Stimulated activated naive B cell treated with anti-CD40 and anti-IgM and Interleukin-4, amounts not matched to agents 10 μg/mL and 1 μg/mL and 100 μg/mL, for 72 hours (primary cell): ENCODE results near the gene ANKRD55.
"Not testable (repeated sequence)": the region's sequence is repeated elsewhere in the genome, so short reads cannot be mapped to it uniquely, and the experiment has no call there.

ENCODE experiments used
- ATAC-seq, 2 donors: fragments of 150-1000 bp; cut with Tn5 transposase; replicated peaks; 2 replicates each; pipeline ENCODE4 v1.10.0; 2021; ENCODE audit warnings: moderate library complexity in 1 of 2
- DNase-seq: peaks from one replicate; pipeline ENCODE4 v3.0.0; 2021
- H3K27ac Mint-ChIP-seq: one replicate; pipeline ENCODE4 v1.8.0; 2022; ENCODE audit warnings: mild to moderate bottlenecking, mixed read lengths
- H3K27me3 Mint-ChIP-seq, 2 donors: one replicate each; pipeline ENCODE4 v1.8.0; 2022; ENCODE audit warnings: mixed read lengths in 2 of 2
- H3K36me3 Mint-ChIP-seq, 2 donors: one replicate each; pipeline ENCODE4 v1.8.0; 2022; ENCODE audit warnings: mixed read lengths in 2 of 2, mild to moderate bottlenecking in 1 of 2
- H3K4me1 Mint-ChIP-seq, 2 donors: one replicate each; pipeline ENCODE4 v1.8.0; 2022; ENCODE audit warnings: mixed read lengths in 2 of 2, mild to moderate bottlenecking in 1 of 2
- H3K4me3 Mint-ChIP-seq, 2 donors: one replicate each; pipeline ENCODE4 v1.8.0; 2022; ENCODE audit warnings: mild to moderate bottlenecking in 2 of 2, mixed read lengths in 2 of 2, moderate library complexity in 1 of 2
- H3K9me3 Mint-ChIP-seq, 2 donors: one replicate each; pipeline ENCODE4 v1.8.0; 2022; ENCODE audit warnings: mixed read lengths in 2 of 2, mild to moderate bottlenecking in 1 of 2

The ANKRD55 gene

DNA sequence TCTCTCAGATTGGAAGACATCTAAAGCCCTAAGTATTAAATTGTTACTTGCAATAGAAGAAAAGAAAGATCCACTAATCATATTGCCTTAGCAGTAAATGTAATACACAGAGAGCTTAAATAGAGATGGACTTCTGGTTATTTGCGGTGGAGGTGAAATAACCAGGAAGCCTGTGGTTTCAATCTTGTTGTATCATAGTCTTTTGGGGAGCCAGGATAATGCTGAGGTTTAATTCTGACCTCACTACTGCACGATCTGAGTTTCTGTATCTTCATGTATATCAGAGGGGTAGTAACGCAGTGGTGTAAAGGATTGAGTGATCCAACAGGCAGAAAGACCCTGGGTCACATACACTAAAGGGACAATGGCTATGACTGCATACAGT lies 71.7 kb downstream of the ANKRD55 start:
- ATAC-seq: no peak
- no peak overlapping the region for H3K27ac Mint-ChIP-seq
- H3K4me1 Mint-ChIP-seq: peaks cover 7 to 19% of the 10 kb centered on the region in 2 donors
- peaks cover 14 to 24% of the 10 kb centered on the region in 2 donors for H3K27me3 Mint-ChIP-seq
- H3K4me3 Mint-ChIP-seq: no peak overlapping the region
- no peak for DNase-seq
- H3K9me3 Mint-ChIP-seq: no peaks in the 10 kb centered on the region
- peaks cover 0 to 2% of the 10 kb centered on the region in 2 donors for H3K36me3 Mint-ChIP-seq

DNA sequence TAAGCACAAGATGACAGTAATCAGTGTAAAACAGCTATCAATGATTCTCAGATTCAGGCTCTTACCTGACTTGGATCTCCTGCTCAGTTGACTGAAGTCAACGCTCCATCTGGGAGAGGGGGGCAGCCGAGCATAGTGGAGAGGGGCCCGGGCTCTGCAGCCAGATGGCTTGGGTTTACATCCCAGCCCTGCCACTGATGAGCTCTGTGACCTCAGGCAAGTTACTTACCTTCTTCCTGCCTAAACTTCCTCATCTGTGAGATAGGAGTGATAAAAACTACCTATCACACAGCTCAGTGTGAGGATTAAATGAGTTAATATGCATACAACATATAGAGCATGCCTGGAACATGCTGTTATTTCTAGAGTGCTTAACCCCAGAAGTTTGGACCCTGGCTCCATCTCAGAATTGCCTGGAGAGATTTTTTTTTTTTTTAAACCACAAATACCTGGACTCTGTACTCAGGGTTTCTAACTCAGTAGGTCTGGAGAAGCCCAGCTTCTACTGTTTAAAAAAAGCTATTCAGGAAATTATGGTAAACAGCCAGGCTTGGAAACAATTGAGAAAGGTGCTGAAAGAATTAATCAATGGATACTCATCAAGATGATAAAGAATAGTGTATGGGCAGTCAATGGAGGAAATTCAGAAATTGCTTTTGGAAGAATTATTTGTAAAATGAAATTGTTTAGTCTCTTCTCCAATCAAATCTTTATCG lies 72.2 kb downstream of the ANKRD55 start:
- Mint-ChIP-seq H3K9me3 (no peaks in the 10 kb centered on the region), H3K27ac (no peak overlapping the region), H3K4me1 (peaks cover 13 to 24% of the 10 kb centered on the region in 2 donors), H3K27me3 (peaks cover 9 to 20% of the 10 kb centered on the region in 2 donors), H3K36me3 (no peaks in the 10 kb centered on the region), H3K4me3 (no peak overlapping the region)
- ATAC-seq (no peak), DNase-seq (no peak)

DNA sequence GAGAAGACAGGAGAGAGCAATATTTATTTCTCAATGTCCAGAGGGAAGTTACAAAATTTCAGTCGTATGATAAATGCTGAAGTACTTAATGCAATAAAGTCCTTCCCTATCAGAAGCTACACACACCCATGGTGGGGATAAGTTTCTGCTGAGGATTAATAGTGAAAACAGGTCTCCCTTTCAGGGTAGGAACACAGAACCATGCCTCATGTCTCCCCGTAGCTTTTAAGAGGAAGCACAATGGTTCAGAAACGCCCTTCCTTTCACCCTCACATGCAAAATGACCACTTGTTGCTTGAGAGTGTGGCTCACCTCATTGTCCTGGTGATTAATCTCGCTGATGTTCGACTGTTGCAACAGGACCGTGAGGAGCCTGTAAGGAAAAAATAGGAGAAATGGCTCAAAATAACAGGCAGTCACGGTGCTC lies 73.6 kb downstream of the ANKRD55 start:
- Mint-ChIP-seq H3K27ac (no peak overlapping the region), H3K36me3 (no peaks in the 10 kb centered on the region), H3K4me3 (no peak overlapping the region), H3K27me3 (peaks cover 8 to 16% of the 10 kb centered on the region in 2 donors), H3K4me1 (peaks cover 14 to 34% of the 10 kb centered on the region in 2 donors), H3K9me3 (no peaks in the 10 kb centered on the region)
- no peak for DNase-seq
- ATAC-seq: no peak

DNA sequence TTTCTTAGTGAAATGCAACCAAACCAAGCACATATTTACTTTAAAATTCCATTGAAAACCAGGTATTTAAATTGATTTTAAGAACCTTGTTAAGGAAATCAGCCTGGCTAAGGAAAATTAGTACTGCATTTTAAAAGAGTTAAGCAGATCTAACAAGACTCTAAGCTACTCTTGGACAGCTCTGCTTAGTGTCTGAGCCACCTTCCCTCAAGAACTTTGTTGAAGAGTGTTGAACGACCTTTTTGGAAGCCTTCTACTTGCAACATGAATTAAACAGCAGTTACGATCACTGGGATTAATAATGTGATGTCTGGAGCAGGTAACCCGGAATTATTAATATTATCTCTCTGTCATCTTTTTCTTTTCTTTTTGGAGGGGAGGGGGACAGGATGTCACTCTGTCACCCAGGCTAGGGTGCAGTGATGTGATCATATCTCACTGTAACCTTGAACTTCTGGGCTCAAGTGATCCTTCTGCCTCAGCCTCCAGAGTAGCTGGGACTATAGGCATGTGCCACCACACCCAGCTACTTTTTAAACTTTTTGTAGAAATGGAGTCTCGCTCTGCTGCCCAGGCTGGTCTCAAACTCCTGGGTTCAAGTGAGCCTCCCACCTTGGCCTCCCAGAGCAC lies 74.7 kb downstream of the ANKRD55 start:
- no peaks in the 10 kb centered on the region for H3K9me3 Mint-ChIP-seq
- H3K4me1 Mint-ChIP-seq: peaks cover 14 to 34% of the 10 kb centered on the region in 2 donors
- no peaks in the 10 kb centered on the region for H3K36me3 Mint-ChIP-seq
- ATAC-seq (no peak), DNase-seq (no peak)
- H3K27ac Mint-ChIP-seq: no peak overlapping the region
- no peak overlapping the region for H3K4me3 Mint-ChIP-seq
- peaks cover 5 to 12% of the 10 kb centered on the region in 2 donors for H3K27me3 Mint-ChIP-seq

DNA sequence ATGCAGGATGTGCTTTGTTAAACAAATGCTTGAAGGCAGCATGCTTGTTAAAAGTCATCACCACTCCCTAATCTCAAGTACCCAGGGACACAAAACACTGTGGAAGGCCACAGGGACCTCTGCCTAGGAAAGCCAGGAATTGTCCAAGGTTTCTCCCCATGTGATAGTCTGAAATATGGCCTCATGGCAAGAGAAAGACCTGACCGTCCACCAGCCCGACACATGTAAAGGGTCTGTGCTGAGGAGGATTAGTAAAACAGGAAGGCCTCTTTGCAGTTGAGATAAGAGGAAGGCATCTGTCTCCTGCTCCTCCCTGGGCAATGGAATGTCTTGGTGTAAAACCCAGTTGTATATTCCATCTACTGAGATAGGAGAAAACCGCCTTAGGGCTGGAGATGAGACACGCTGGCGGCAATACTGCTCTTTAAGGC lies 75.9 kb downstream of the ANKRD55 start:
- H3K4me1 Mint-ChIP-seq: peaks cover 16 to 37% of the 10 kb centered on the region in 2 donors
- H3K27ac Mint-ChIP-seq, H3K9me3 Mint-ChIP-seq, H3K4me3 Mint-ChIP-seq, ATAC-seq, H3K36me3 Mint-ChIP-seq, DNase-seq, H3K27me3 Mint-ChIP-seq: not testable (repeated sequence)

DNA sequence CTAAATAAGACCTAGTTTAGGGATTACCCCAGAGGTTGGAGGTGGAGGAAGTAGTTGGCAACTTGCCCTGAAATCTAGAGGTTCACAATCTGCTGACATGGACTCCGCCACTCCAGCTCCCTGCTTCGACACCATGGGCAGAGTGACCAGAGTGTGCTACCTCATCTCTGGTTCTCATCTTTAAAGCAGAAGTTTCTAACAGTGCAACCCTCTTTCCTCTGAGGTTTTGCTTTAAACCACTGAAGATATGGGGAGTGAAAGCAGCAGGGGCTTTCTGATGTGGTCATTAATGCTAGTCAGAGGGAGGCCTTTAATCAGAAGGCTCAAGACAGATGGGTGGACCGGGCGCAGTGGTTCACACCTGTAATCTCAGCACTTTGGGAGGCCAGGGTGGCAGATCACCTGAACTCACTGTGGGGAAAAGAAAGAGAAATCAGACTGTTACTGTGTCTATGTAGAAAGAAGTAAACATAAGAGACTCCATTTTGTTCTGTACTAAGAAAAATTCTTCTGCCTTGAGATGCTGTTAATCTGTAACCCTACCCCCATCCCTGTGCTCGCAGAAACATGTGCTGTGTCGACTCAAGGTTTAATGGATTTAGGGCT lies 76.4 kb downstream of the ANKRD55 start:
- ATAC-seq: peak; percentile 80 to 86
- not testable (repeated sequence) for H3K27me3 Mint-ChIP-seq, H3K9me3 Mint-ChIP-seq, H3K4me3 Mint-ChIP-seq, H3K36me3 Mint-ChIP-seq, H3K27ac Mint-ChIP-seq
- peaks cover 13 to 33% of the 10 kb centered on the region in 2 donors for H3K4me1 Mint-ChIP-seq
- peak; percentile 18 for DNase-seq

DNA sequence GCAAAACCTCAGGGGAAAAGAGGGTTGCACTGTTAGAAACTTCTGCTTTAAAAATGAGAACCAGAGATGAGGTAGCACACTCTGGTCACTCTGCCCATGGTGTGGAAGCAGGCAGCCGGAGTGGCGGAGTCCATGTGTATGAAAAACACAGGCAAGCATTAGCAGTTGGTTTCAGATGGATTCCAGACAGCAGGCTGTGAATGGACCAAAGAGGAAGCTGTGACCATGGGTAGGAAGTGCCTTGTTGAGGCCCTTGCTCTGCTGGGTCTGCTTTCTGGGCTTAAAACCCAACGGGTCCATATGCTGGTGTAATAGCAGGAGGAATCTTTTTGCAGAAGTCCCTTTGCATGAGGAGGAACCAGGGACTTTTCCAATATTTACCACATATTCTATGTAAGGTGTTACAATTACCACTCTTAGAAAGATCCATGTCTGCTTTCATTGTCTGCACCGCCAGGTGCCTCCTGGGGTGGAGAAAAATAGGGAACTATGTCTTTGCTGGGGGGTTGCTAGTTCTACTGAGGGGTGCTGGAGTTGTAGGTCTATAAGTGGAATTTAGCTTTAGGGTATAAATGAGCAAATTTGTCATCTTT lies 77.0 kb downstream of the ANKRD55 start:
- peak; percentile 51 to 54 for ATAC-seq
- Mint-ChIP-seq H3K27me3 (no peaks in the 10 kb centered on the region), H3K4me3 (no peak overlapping the region), H3K4me1 (peaks cover 12 to 28% of the 10 kb centered on the region in 2 donors), H3K27ac (peak overlapping the region; percentile 32), H3K36me3 (no peaks in the 10 kb centered on the region), H3K9me3 (no peaks in the 10 kb centered on the region)
- DNase-seq: peak; percentile 6

DNA sequence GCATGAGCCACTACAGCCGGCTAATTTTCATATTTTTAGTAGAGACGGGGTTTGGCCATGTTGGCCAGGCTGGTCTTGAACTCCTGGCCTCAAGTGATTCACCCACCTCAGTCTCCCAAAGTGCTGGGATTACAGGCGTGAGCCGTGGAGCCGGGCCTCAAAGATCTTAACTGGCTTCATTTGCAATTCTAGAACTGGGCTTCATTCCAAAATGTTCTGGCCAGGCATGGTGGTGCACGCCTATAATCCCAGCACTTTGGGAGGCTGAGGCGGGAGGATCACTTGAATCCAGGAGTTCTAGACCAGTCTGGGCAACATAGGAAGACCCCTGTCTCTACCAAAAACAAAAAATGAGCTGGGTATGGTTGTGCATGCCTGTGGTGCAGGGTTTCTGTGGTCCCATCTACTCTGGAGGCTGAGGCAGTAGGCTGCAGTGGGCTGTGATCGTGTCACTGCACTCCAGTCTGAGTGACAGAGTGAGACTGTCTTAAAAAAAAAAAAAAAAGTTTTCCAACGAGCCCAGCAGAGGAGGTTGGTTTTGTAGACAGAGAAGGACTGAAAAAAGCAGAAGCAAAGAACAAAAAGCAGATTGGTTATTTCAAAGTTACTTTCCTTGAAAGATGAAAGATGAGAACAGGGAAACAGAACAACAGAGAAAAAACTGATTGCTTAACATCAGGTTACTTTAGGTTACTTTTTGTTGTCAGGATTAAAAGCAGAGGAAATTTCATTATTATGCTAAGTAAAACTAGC lies 78.2 kb downstream of the ANKRD55 start:
- H3K4me1 Mint-ChIP-seq: peaks cover 12 to 28% of the 10 kb centered on the region in 2 donors
- no peak overlapping the region for H3K4me3 Mint-ChIP-seq
- no peak for DNase-seq
- H3K9me3 Mint-ChIP-seq: no peaks in the 10 kb centered on the region
- ATAC-seq: peak; percentile 32 to 54
- H3K27ac Mint-ChIP-seq: no peak overlapping the region
- no peaks in the 10 kb centered on the region for H3K27me3 Mint-ChIP-seq
- H3K36me3 Mint-ChIP-seq: no peaks in the 10 kb centered on the region

DNA sequence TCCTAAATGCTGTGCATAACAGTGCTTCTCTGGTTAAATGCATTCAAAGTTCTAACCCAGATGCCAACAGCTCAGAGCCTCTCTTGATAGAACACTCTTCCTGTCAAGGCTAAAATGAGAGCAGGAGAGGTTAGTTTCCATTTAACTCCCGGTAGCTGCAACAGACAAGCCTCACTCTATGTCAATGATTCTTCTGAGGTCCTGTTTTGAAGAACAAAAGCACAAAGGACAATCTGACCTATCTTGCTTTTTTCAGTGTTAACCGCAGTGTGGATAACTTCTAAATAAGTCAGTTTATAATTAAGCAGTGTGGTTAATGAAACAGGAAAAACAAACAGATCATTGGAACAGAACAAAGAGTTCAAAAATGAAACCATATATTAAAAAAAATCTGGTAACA lies 80.7 kb downstream of the ANKRD55 start:
- H3K27me3 Mint-ChIP-seq: peaks cover 0 to 5% of the 10 kb centered on the region in 2 donors
- H3K27ac Mint-ChIP-seq: no peak overlapping the region
- ATAC-seq (peak in 1 of 2 donors; percentile 11), DNase-seq (no peak)
- peaks cover 19 to 40% of the 10 kb centered on the region in 2 donors for H3K4me1 Mint-ChIP-seq
- no peak overlapping the region for H3K4me3 Mint-ChIP-seq
- H3K36me3 Mint-ChIP-seq: no peaks in the 10 kb centered on the region
- no peaks in the 10 kb centered on the region for H3K9me3 Mint-ChIP-seq

DNA sequence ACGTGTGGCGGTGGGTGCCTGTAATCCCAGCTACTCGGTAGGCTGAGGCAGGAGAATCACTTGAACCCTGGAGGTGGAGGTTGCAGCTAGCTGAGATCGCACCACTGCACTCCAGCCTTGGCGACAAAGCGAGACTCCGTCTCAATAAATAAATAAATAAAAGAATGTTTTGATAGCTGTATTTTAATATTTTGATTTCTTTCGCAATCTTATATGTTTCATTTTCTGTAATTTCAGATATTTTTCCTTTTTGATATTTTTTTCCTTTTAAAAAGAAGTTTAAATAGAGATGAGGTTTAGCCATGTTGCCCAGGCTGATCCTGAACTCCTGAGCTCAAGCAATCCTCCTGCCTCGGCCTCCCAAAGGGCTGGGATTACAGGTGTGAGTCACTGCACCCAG lies 82.4 kb downstream of the ANKRD55 start:
- not testable (repeated sequence) for H3K27ac Mint-ChIP-seq, DNase-seq, H3K36me3 Mint-ChIP-seq, H3K4me3 Mint-ChIP-seq, H3K27me3 Mint-ChIP-seq, ATAC-seq, H3K9me3 Mint-ChIP-seq
- H3K4me1 Mint-ChIP-seq: peaks cover 9 to 27% of the 10 kb centered on the region in 2 donors

DNA sequence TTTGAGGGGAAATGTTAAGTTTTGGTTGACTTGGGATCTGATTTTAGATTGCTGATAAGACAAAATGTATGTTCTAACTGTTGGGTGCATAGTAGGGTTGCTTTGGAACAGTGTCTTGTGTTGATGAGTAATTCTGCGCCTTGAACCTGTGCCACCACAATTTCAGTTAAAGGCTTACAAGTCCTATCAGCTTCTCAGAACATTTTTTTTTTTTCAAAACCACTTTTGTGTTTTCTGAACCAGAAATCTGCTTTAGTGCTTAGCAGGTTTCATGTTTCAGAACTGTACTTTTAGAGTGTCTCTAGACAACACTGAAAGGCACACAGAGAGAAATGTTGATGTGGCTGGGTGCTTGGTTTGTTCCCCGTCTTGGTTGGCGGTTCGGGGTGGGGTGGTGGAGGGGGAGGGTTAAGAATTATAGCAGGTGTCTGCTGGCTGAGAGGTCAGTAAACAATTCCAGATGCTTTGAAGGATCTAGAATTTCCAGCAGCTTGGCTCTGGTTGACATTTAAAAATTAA lies 84.6 kb downstream of the ANKRD55 start:
- peak; percentile 11 for DNase-seq

DNA sequence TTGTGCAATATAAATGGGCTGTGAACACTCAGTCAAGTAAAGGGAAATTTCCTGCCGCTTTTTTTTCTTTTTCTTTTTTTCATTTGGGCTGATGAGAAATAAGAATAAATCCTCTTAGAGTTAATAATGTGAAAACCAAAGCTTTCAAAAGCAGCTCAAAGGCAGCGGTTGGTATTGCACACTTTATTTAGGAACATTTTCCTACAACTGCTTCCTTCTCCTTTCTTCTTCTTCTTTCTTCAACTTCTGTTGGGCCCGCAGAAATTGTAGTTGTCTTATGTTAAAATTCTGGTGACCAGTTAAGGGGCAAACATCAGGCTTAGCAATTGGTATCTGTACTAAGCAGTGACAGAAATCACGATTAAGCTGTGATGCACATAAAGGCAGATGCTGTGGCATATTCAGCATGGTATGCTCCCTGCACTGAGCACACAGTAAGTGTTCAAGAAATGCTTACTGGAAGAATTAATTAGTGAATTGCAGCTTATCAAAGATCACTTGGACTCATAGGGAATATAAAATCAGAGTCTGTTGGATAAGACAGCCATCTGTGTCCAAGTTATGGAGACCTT lies 85.4 kb downstream of the ANKRD55 start:
- no peaks in the 10 kb centered on the region for H3K36me3 Mint-ChIP-seq
- no peaks in the 10 kb centered on the region for H3K9me3 Mint-ChIP-seq
- DNase-seq: no peak
- no peak overlapping the region for H3K27ac Mint-ChIP-seq
- no peak for ATAC-seq
- peaks cover 19 to 38% of the 10 kb centered on the region in 2 donors for H3K4me1 Mint-ChIP-seq
- no peak overlapping the region for H3K4me3 Mint-ChIP-seq
- peaks cover 0 to 9% of the 10 kb centered on the region in 2 donors for H3K27me3 Mint-ChIP-seq

More for the DNA sequence above, 84.6 kb downstream of the ANKRD55 start:
- Mint-ChIP-seq H3K27me3 (peaks cover 0 to 5% of the 10 kb centered on the region in 2 donors), H3K4me3 (no peak overlapping the region), H3K4me1 (peaks cover 12 to 30% of the 10 kb centered on the region in 2 donors), H3K36me3 (no peaks in the 10 kb centered on the region), H3K9me3 (no peaks in the 10 kb centered on the region), H3K27ac (no peak overlapping the region)
- peak; percentile 91 to 94 for ATAC-seq

DNA sequence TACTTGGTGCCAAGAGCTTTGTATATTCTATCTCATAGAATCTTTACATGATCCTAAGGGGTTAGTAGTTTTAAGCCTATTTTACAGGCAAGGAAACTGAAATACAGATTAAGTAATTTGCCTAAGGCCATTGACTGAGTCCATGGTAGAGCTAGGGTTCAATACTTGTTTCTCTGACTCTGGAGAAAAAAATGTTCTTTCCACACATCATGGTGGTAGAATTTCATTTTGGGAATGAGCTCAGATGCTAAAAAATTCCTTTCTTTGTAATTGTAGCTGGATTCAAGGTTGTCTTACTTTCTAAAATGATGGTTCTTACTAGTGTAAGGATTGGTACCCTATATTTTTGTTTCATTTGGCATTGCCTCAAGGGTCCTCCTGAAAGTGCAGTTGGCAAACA lies 86.0 kb downstream of the ANKRD55 start:
- Mint-ChIP-seq H3K27me3 (peaks cover 0 to 9% of the 10 kb centered on the region in 2 donors), H3K4me3 (no peak overlapping the region), H3K36me3 (no peaks in the 10 kb centered on the region), H3K9me3 (no peaks in the 10 kb centered on the region), H3K4me1 (peaks cover 23 to 38% of the 10 kb centered on the region in 2 donors), H3K27ac (no peak overlapping the region)
- DNase-seq (no peak), ATAC-seq (no peak)
